ENCODE measurements around the gene EIF4G3. TPM values are rescaled to one million over a fixed set of nuclear protein-coding genes. Genes with fewer than 3 reads are reported as not detected.
A peak's percentile ranks its signal among the peaks of the same experiment; 100 is the strongest.

EIF4G3 gene
- total and polyA plus RNA-seq, 2 donors (not counting 3 experiments of a cell fraction or from before 2014, with no cell fraction given): 40.7 to 78.5 TPM

DNA sequence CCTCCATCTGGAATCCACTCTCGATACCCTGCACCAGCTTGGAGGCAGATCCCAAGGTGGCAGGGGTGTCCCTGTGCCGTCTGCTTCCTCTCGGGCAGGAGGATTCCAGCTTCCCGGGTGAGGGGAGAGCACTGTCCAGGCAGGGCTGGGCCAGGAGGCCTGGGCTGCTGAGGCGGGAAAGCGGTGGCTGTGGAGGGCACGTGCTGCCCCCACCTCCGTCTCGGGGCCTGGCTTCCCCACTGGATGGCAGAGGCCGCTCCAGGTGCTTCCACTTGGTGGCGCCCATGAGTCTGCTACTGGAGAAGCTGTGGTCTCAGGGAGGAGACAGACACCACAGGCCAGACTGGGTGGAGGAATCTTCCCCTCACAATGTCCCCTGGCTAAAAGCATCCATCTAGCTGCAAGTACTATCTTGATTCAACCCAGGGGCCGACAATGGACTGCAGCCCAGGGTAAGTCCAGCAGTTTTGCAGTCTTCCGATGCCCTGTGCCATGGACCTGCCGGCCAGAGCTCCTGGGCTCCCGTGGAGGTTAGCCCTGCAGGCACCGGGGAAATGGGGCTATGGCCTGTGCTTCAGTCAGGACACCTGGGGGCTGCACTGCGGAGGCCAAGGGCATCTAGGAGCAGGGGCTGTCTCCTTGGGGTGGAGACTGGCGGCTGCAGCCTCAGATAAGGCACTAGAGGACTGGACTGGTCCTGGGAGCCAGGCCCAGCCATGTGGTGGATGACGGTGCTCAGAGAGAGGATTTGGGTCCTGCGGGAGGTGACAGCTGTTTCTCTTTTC lies 41.3 kb upstream of the EIF4G3 start:
- Histone ChIP-seq H3K4me1 (ENCODE audit: control insufficient read depth, extremely low read depth, insufficient read depth, low read length) (peaks cover 6% of the 10 kb centered on the region), H3K27me3 (ENCODE audit: control insufficient read depth in 2 of 2, insufficient read depth in 2 of 2, low read length in 2 of 2) (no peaks in the 10 kb centered on the region), H3K27ac (ENCODE audit: insufficient read depth, low read depth, low read length) (no peak overlapping the region), H3K36me3 (ENCODE audit: control insufficient read depth in 2 of 2, extremely low read depth in 1 of 2, insufficient read depth in 2 of 2, low read length in 2 of 2) (peaks cover 13 to 36% of the 10 kb centered on the region in 2 experiments), H3K9ac (replicated peaks; ENCODE audit: extremely low read depth, insufficient read depth, low read length) (no peak overlapping the region), H4K20me1 (replicated peaks; ENCODE audit: control insufficient read depth, extremely low read depth, insufficient read depth, low read length) (no peaks in the 10 kb centered on the region), H3K9me1 (replicated peaks; ENCODE audit: control insufficient read depth, extremely low read depth, insufficient read depth, low read length) (no peaks in the 10 kb centered on the region), H3K79me2 (ENCODE audit: control insufficient read depth, insufficient read depth, low read length) (no peaks in the 10 kb centered on the region), H2AFZ (ENCODE audit: low read depth, low read length) (no peak overlapping the region), H3K9me3 (replicated peaks; ENCODE audit: control insufficient read depth, insufficient read depth, low read length) (no peaks in the 10 kb centered on the region), H3K4me3 (replicated peaks in 1 of 3; ENCODE audit: insufficient read depth in 1 of 3, low read depth in 1 of 3, low read length in 3 of 3) (no peak overlapping the region), H3K4me2 (ENCODE audit: insufficient read depth, low read length) (no peak overlapping the region)
- no TSS peak for BruUV-seq (replicated peaks)
- ChIA-PET POLR2A (no interaction called here), CTCF (interaction anchor here (0.6 to 5.0 kb wide), 11 partner anchors 9 to 521 kb away, joined by 3 to 59 read pairs (median 5); no protein-coding TSS in a partner anchor)
- DNase-seq (ENCODE audit: low read depth, low spot score) (peak; percentile 42), FAIRE-seq (no peak)
- dilution Hi-C loops (cut with MboI; ENCODE audit: extremely low pct_ligation_motif_present, low sequenced_read_pairs) (no loop called here), intact Hi-C loops (cut with micrococcal nuclease) (loop anchor here (1.0 kb wide), 1 partner anchor 150 kb away; no protein-coding TSS in a partner anchor)
- TF ChIP-seq POLR2AphosphoS5 (IDR thresholded peaks at IDR 0.05; ENCODE audit: insufficient read depth, low read depth, low read length) (no peak), EZH2 (IDR thresholded peaks at IDR 0.05; ENCODE audit: borderline replicate concordance, low read depth, low read length, severe bottlenecking) (no peak), GATA2 (IDR thresholded peaks at IDR 0.05; ENCODE audit: insufficient read depth, insufficient read length, low read depth, low read length) (no peak), MYC (IDR thresholded peaks at IDR 0.05; ENCODE audit: low read depth, low read length) (no peak), POLR2A (IDR thresholded peaks at IDR 0.05; ENCODE audit: low read depth, low read length) (peak; percentile 44), JUN (IDR thresholded peaks at IDR 0.05; ENCODE audit: borderline replicate concordance, insufficient read depth, insufficient read length, low read depth) (no peak), FOS (IDR thresholded peaks at IDR 0.05; ENCODE audit: borderline replicate concordance, insufficient read depth, low read length) (no peak)
- TF ChIP-seq, protein P1, sequence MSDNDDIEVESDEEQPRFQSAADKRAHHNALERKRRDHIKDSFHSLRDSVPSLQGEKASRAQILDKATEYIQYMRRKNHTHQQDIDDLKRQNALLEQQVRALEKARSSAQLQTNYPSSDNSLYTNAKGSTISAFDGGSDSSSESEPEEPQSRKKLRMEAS (IDR thresholded peaks at IDR 0.05; ENCODE audit: insufficient read depth, insufficient read length): no peak
- TF ChIP-seq, protein P2, sequence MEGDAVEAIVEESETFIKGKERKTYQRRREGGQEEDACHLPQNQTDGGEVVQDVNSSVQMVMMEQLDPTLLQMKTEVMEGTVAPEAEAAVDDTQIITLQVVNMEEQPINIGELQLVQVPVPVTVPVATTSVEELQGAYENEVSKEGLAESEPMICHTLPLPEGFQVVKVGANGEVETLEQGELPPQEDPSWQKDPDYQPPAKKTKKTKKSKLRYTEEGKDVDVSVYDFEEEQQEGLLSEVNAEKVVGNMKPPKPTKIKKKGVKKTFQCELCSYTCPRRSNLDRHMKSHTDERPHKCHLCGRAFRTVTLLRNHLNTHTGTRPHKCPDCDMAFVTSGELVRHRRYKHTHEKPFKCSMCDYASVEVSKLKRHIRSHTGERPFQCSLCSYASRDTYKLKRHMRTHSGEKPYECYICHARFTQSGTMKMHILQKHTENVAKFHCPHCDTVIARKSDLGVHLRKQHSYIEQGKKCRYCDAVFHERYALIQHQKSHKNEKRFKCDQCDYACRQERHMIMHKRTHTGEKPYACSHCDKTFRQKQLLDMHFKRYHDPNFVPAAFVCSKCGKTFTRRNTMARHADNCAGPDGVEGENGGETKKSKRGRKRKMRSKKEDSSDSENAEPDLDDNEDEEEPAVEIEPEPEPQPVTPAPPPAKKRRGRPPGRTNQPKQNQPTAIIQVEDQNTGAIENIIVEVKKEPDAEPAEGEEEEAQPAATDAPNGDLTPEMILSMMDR (IDR thresholded peaks at IDR 0.05; ENCODE audit: extremely low read depth in 1 of 2, insufficient read depth in 1 of 2, low read depth in 1 of 2, low read length in 2 of 2): peak; percentile 47 to 66

All from endothelial cell of umbilical vein (primary cell).